Skin epidermis (tissue), 12 donors: ENCODE measurements around the gene GRAMD1B.
"Not testable (repeated sequence)": the region's sequence is repeated elsewhere in the genome, so short reads cannot be mapped to it uniquely, and the experiment has no call there.

Source experiments
- H3K27ac ChIP-seq, 21 experiments: fragments of 200-600 bp; sonication (generic) in 11 of 21; one replicate each; pipeline ENCODE4 v1.5.0; 2020; ENCODE audit warnings: mild to moderate bottlenecking in 3 of 21, inconsistent platforms in 2 of 21, moderate library complexity in 2 of 21
- H3K4me3 ChIP-seq, 7 experiments: fragments of 200-600 bp; sonication (generic) in 2 of 7; one replicate each; pipeline ENCODE4 v1.5.0; 2020; ENCODE audit warnings: inconsistent platforms in 2 of 7, mild to moderate bottlenecking in 2 of 7, moderate library complexity in 1 of 7

The GRAMD1B gene

GRCh38 chr11:123653483-123653826 is 223.4 kb downstream of the GRAMD1B start:
- peak overlapping the region in 5 of 7 experiments; percentile 31 to 50 (median 47) for H3K4me3 ChIP-seq

GRCh38 chr11:123653827-123654565 is 223.9 kb downstream of the GRAMD1B start:
- H3K27ac ChIP-seq = peak overlapping the region in 9 of 21 experiments; percentile 1 to 44 (median 32)
- peak overlapping the region; percentile 31 to 50 (median 42) for H3K4me3 ChIP-seq

More at GRCh38 chr11:123653483-123653826, 223.4 kb downstream of the GRAMD1B start:
- H3K27ac ChIP-seq = no peak overlapping the region

GRCh38 chr11:123654566-123655081 is 224.6 kb downstream of the GRAMD1B start, which contains the start of gene SCN3B:
TSS of gene SCN3B (minus strand) at chr11:123654624. CDS start at chr11:123653801, 823 bp downstream.
- peak within 1 kb of the TSS in 9 of 21 experiments; percentile 1 to 44 (median 32) for H3K27ac ChIP-seq
- peak within 1 kb of the TSS; percentile 31 to 50 (median 42) for H3K4me3 ChIP-seq

- Histone ChIP-seq H3K27ac (no peak overlapping the region), H3K4me3 (no peak overlapping the region)
Measured at GRCh38 chr11:123659311-123659710, 229.2 kb downstream of the GRAMD1B start.

- not testable (repeated sequence) for H3K4me3 ChIP-seq
Measured at GRCh38 chr11:123659965-123660364, 229.9 kb downstream of the GRAMD1B start.

GRCh38 chr11:123665306-123665705 is 235.2 kb downstream of the GRAMD1B start:
- no peak overlapping the region for H3K4me3 ChIP-seq
- no peak overlapping the region for H3K27ac ChIP-seq

More at GRCh38 chr11:123659965-123660364, 229.9 kb downstream of the GRAMD1B start:
- H3K27ac ChIP-seq = not testable (repeated sequence)

GRCh38 chr11:123670081-123670480 is 240.0 kb downstream of the GRAMD1B start:
- no peak overlapping the region for H3K4me3 ChIP-seq
- no peak overlapping the region for H3K27ac ChIP-seq

- Histone ChIP-seq H3K27ac (no peak overlapping the region), H3K4me3 (no peak overlapping the region)
Measured at GRCh38 chr11:123671534-123671933, 241.5 kb downstream of the GRAMD1B start.

- Histone ChIP-seq H3K27ac (no peak overlapping the region), H3K4me3 (no peak overlapping the region)
Measured at GRCh38 chr11:123672568-123672967, 242.5 kb downstream of the GRAMD1B start.

GRCh38 chr11:123674297-123674696 is 244.2 kb downstream of the GRAMD1B start:
- H3K4me3 ChIP-seq = no peak overlapping the region

More at GRCh38 chr11:123674297-123674696, 244.2 kb downstream of the GRAMD1B start:
- H3K27ac ChIP-seq = no peak overlapping the region
